GM11168 (cell line): ENCODE data around the gene ENTPD6.
"Not testable (repeated sequence)": the region's sequence is repeated elsewhere in the genome, so short reads cannot be mapped to it uniquely, and the experiment has no call there.

Experiments used
- in situ Hi-C: fragments of 300-500 bp; cut with MboI; formaldehyde crosslinking; loops from one replicate; pipeline ENCODE4 v1.12.0; 2022; ENCODE audit warnings: low sequenced_read_pairs; ENCODE audit not compliant: unreplicated experiment

ENTPD6 gene

GRCh38 chr20:25252686-25253421, 57.3 kb downstream of the ENTPD6 start:
- in situ Hi-C loops, result no loop called here

GRCh38 chr20:25253606-25254275, 58.2 kb downstream of the ENTPD6 start:
- in situ Hi-C loops, result no loop called here

- in situ Hi-C loops, result no loop called here
These were observed 59.1 kb downstream of the ENTPD6 start for GRCh38 chr20:25254571-25254970.

GRCh38 chr20:25254986-25255680, 59.6 kb downstream of the ENTPD6 start:
- in situ Hi-C loops, result no loop called here

GRCh38 chr20:25256226-25256859, 60.8 kb downstream of the ENTPD6 start:
- in situ Hi-C loops, result no loop called here

GRCh38 chr20:25257130-25257529, 61.6 kb downstream of the ENTPD6 start:
- in situ Hi-C loops, result no loop called here

GRCh38 chr20:25257756-25258475, 62.4 kb downstream of the ENTPD6 start:
- in situ Hi-C loops, result no loop called here

- in situ Hi-C loops, result no loop called here
These were observed 62.9 kb downstream of the ENTPD6 start for GRCh38 chr20:25258476-25258805.

GRCh38 chr20:25258828-25259227, 63.3 kb downstream of the ENTPD6 start:
- in situ Hi-C loops, result no loop called here

GRCh38 chr20:25259358-25259757, 63.8 kb downstream of the ENTPD6 start:
- in situ Hi-C loops, result no loop called here

GRCh38 chr20:25259788-25260254, 64.3 kb downstream of the ENTPD6 start:
- in situ Hi-C loops, result no loop called here

- in situ Hi-C loops, result not testable (repeated sequence)
These were observed 65.4 kb downstream of the ENTPD6 start for GRCh38 chr20:25260770-25261437.

- in situ Hi-C loops, result no loop called here
These were observed 73.7 kb downstream of the ENTPD6 start for GRCh38 chr20:25269057-25269832.

GRCh38 chr20:25269833-25270170, 74.3 kb downstream of the ENTPD6 start:
- in situ Hi-C loops, result no loop called here

- in situ Hi-C loops, result no loop called here
These were observed 75.3 kb downstream of the ENTPD6 start for GRCh38 chr20:25270829-25271251.

- in situ Hi-C loops, result no loop called here
These were observed 76.1 kb downstream of the ENTPD6 start for GRCh38 chr20:25271486-25272222.

GRCh38 chr20:25272223-25273000, 76.9 kb downstream of the ENTPD6 start:
- in situ Hi-C loops, result no loop called here

GRCh38 chr20:25273046-25273445, 77.5 kb downstream of the ENTPD6 start:
- in situ Hi-C loops, result no loop called here
